K562 (cell line): ENCODE data around the gene PLAAT4. TPM values are rescaled to one million over a fixed set of nuclear protein-coding genes. Genes with fewer than 3 reads are reported as not detected.

ENCODE experiments used
- ATAC-seq: fragments of 200-7000 bp; cut with Tn5 transposase; 3 replicates; pipeline ENCODE4 v1.9.1; 2020; ENCODE audit warnings: moderate library complexity
- BruUV-seq: library from RNA; stranded (reverse); fragments of 400-500 nt; replicated peaks from 2 replicates; lab custom pipeline; 2021; lab: Mats Ljungman, UMichigan
- CTCF ChIA-PET: fragments of 300-600 bp; formaldehyde crosslinking; extraction: SDS; loops from one replicate; lab custom pipeline; 2021; ENCODE audit warnings: low intra/inter-chr PET ratio; lab: Yijun Ruan, JAX
- POLR2A ChIA-PET: fragments of 300-600, 350-650 bp; sonication (Branson Sonifier 250); formaldehyde crosslinking; extraction: SDS; loops from one replicate; lab custom pipeline; 2021; ENCODE audit warnings: antibody characterized with exemption, inconsistent platforms; lab: Yijun Ruan, JAX
- DNase-seq, 4 experiments: peaks; one replicate each; pipeline versions ENCODE4 v3.0.0 to v3.0.0-alpha.2; 2011 to 2018; ENCODE audit warnings: low spot score in 3 of 4, mixed read lengths in 3 of 4; ENCODE audit errors: extremely low read depth in 1 of 4
- FAIRE-seq: peaks from 2 replicates; lab custom pipeline; 2011; peaks lifted over from hg19 to GRCh38; lab: Jason Lieb, UNC
- H2AFZ ChIP-seq: 2 replicates; pipeline ENCODE4 v1.6.0; 2011; ENCODE audit warnings: low read depth, low read length, control low read depth, inconsistent platforms
- H3K27ac ChIP-seq: fragments of 200-600 bp; 3 replicates; pipeline ENCODE4 v1.8.0; 2011; ENCODE audit warnings: low read depth, mild to moderate bottlenecking, control low read depth, inconsistent platforms, low read length, moderate library complexity, mixed read lengths; ENCODE audit errors: extremely low read depth
- H3K27me3 ChIP-seq, 2 experiments: fragments of 300-600 bp in 1 of 2; 2 replicates in 1 of 2; 3 replicates in 1 of 2; pipeline versions ENCODE4 v1.6.0 to v1.8.0; 2011; ENCODE audit warnings: inconsistent platforms in 2 of 2, low read length in 2 of 2, mild to moderate bottlenecking in 1 of 2, mixed read lengths in 1 of 2, moderate library complexity in 1 of 2; ENCODE audit not compliant: control insufficient read depth in 2 of 2, insufficient read depth in 2 of 2
- H3K36me3 ChIP-seq: fragments of 300-600 bp; 3 replicates; pipeline ENCODE4 v1.8.0; 2011; ENCODE audit warnings: mild to moderate bottlenecking, low read length, inconsistent platforms; ENCODE audit not compliant: control insufficient read depth, insufficient read depth
- H3K4me1 ChIP-seq, 2 experiments: fragments of 200-600 bp in 1 of 2; replicated peaks in 1 of 2; 2 replicates in 1 of 2; 3 replicates in 1 of 2; pipeline versions ENCODE4 v1.5.1 to v1.8.0; 2011; ENCODE audit warnings: inconsistent platforms in 2 of 2, low read length in 2 of 2, mild to moderate bottlenecking in 1 of 2, mixed read lengths in 1 of 2, moderate library complexity in 1 of 2; ENCODE audit not compliant: control insufficient read depth in 2 of 2, insufficient read depth in 2 of 2
- H3K4me2 ChIP-seq: 2 replicates; pipeline ENCODE4 v1.6.1; 2011; ENCODE audit warnings: low read length, control low read depth, inconsistent platforms, mixed read lengths; ENCODE audit not compliant: insufficient read depth
- H3K4me3 ChIP-seq: fragments of 200-600 bp; sonication (generic), shearing (Covaris generic); 2 replicates; pipeline ENCODE4 v1.5.1; 2016; ENCODE audit warnings: control low read depth, inconsistent platforms
- H3K79me2 ChIP-seq: fragments of 200-600 bp; 3 replicates; pipeline ENCODE4 v1.8.0; 2011; ENCODE audit warnings: low read length, inconsistent platforms; ENCODE audit not compliant: control insufficient read depth, insufficient read depth
- H3K9ac ChIP-seq, 2 experiments: 2 replicates each; pipeline versions ENCODE4 v1.6.0 to v1.6.1; 2011; ENCODE audit warnings: low read depth in 2 of 2, low read length in 2 of 2, control low read depth in 1 of 2, inconsistent platforms in 1 of 2, mild to moderate bottlenecking in 1 of 2, mixed read lengths in 1 of 2; ENCODE audit not compliant: insufficient read depth in 1 of 2
- H3K9me1 ChIP-seq: one replicate; pipeline ENCODE4 v1.6.0; 2011; ENCODE audit warnings: inconsistent platforms, mild to moderate bottlenecking, low read length, moderate library complexity; ENCODE audit not compliant: control insufficient read depth, insufficient read depth
- H3K9me3 ChIP-seq: replicated peaks from 2 replicates; pipeline ENCODE4 v1.5.1; 2011; ENCODE audit warnings: low read depth, low read length, inconsistent platforms; ENCODE audit not compliant: control insufficient read depth, insufficient read depth
- H4K20me1 ChIP-seq: replicated peaks from 2 replicates; pipeline ENCODE4 v1.6.1; 2011; ENCODE audit warnings: low read length, inconsistent platforms, mixed read lengths; ENCODE audit not compliant: control insufficient read depth, insufficient read depth
- ASH1L ChIP-seq: fragments of 450-650 bp; IDR thresholded peaks from 2 replicates; pipeline ENCODE4 v1.6.1; 2018; ENCODE audit warnings: borderline replicate concordance, mild to moderate bottlenecking, low read depth; ENCODE audit not compliant: partially characterized antibody
- CLOCK ChIP-seq: fragments of 250-450 bp; sonication (Bioruptor Pico); IDR thresholded peaks from 2 replicates; pipeline ENCODE4 v1.4.0; 2020; ENCODE audit warnings: mild to moderate bottlenecking, moderate library complexity, borderline replicate concordance
- DNMT1 ChIP-seq: fragments of 450-650 bp; IDR thresholded peaks from 2 replicates; pipeline ENCODE4 v1.6.1; 2016; ENCODE audit warnings: antibody characterized with exemption, mild to moderate bottlenecking
- EP400 ChIP-seq: fragments of 450-650 bp; IDR thresholded peaks from 2 replicates; pipeline ENCODE4 v1.6.1; 2017; ENCODE audit warnings: antibody characterized with exemption, mild to moderate bottlenecking, moderate library complexity
- ESRRA ChIP-seq: fragments of 450-650 bp; IDR thresholded peaks from 2 replicates; pipeline ENCODE4 v1.6.1; 2014; ENCODE audit warnings: low read depth, mild to moderate bottlenecking, moderate library complexity, borderline replicate concordance
- FOXA1 ChIP-seq: fragments of 450-650 bp; IDR thresholded peaks from 2 replicates; pipeline ENCODE4 v1.6.1; 2016; ENCODE audit warnings: mild to moderate bottlenecking, borderline replicate concordance
- HDAC3 ChIP-seq: fragments of 450-650 bp; IDR thresholded peaks from 2 replicates; pipeline ENCODE4 v1.6.1; 2018; ENCODE audit warnings: borderline replicate concordance, mild to moderate bottlenecking, moderate library complexity; ENCODE audit not compliant: partially characterized antibody
- HDAC6 ChIP-seq: IDR thresholded peaks from 2 replicates; pipeline ENCODE4 v1.6.1; 2012; ENCODE audit warnings: low read depth, mild to moderate bottlenecking, control low read depth, inconsistent platforms, low read length, moderate library complexity
- KDM4B ChIP-seq, 2 experiments: fragments of 450-650 bp in 1 of 2; sonication (generic) in 1 of 2; IDR thresholded peaks; 2 replicates each; pipeline ENCODE4 v1.6.1; 2016 to 2017; ENCODE audit warnings: borderline replicate concordance in 2 of 2, antibody characterized with exemption in 1 of 2, low read depth in 1 of 2, mild to moderate bottlenecking in 1 of 2
- NCOA4 ChIP-seq: fragments of 450-650 bp; IDR thresholded peaks from 2 replicates; pipeline ENCODE4 v1.6.1; 2018; ENCODE audit warnings: mild to moderate bottlenecking; ENCODE audit not compliant: partially characterized antibody
- NELFE ChIP-seq: IDR thresholded peaks from 2 replicates; pipeline ENCODE4 v1.6.1; 2011; ENCODE audit warnings: mild to moderate bottlenecking; ENCODE audit not compliant: insufficient read depth, insufficient read length
- TAL1 ChIP-seq: fragments of 450-650 bp; IDR thresholded peaks from 2 replicates; pipeline ENCODE4 v1.6.1; 2016; ENCODE audit warnings: mild to moderate bottlenecking
- TGIF2 ChIP-seq: sonication (generic); formaldehyde crosslinking; IDR thresholded peaks from 2 replicates; pipeline ENCODE4 v1.8.1; 2022; ENCODE audit warnings: mild to moderate bottlenecking, missing genetic modification reagents, moderate library complexity
- ZNF512 ChIP-seq: IDR thresholded peaks from 2 replicates; pipeline ENCODE4 v1.6.1; 2016; ENCODE audit warnings: missing genetic modification characterization, missing compliant biosample characterization
- ZSCAN29 ChIP-seq: fragments of 450-650 bp; IDR thresholded peaks from 2 replicates; pipeline ENCODE4 v1.6.1; 2017
- ZSCAN32 ChIP-seq: fragments of 450-650 bp; formaldehyde crosslinking; IDR thresholded peaks from 2 replicates; pipeline ENCODE4 v1.4.0; 2020; ENCODE audit warnings: mild to moderate bottlenecking, moderate library complexity
- WGBS: fragments of 100-300 bp; shearing (Covaris generic); methylation state at CpG from one replicate; pipeline ENCODE4 v1.1.6; 2016; ENCODE audit warnings: low coverage, mixed read lengths; ENCODE audit not compliant: insufficient coverage; ENCODE audit errors: missing lambda C conversion rate; 5-methylcytosine and 5-hydroxymethylcytosine counted together
- in situ Hi-C: fragments of 300-500 bp; cut with MboI; formaldehyde crosslinking; loops from 4 replicates; pipeline ENCODE4 v1.15.0; 2018; ENCODE audit warnings: inconsistent platforms, mixed read lengths
- intact Hi-C: fragments of 100-400 bp; cut with micrococcal nuclease; formaldehyde crosslinking; loops from 2 replicates; pipeline ENCODE4 v1.14.2; 2022
- polyA plus RNA-seq, 8 experiments: library from polyadenylated mRNA; depleted of rRNA in 4 of 8; stranded (reverse) in 5 of 8; unstranded in 3 of 8; fragments of >200 nt; fragmentation: Nextera tagmentation in 2 of 8; fragmentation: Illumina TruSeq in 1 of 8; extraction: Ambion mirVana in 2 of 8; extraction: Trizol in 1 of 8; gene quantifications; 2 replicates each; pipeline versions ENCODE4 v1.2.1 to v1.2.3, GENCODE V29; 2011 to 2014; ENCODE audit warnings: inconsistent platforms in 1 of 8, missing spikeins in 1 of 8
- total RNA-seq, 7 experiments: library from RNA; depleted of rRNA in 6 of 7; stranded (reverse); fragments of >200 nt in 6 of 7; fragmentation: Illumina TruSeq in 2 of 7; extraction: Trizol in 2 of 7; gene quantifications; 2 replicates each; pipeline versions ENCODE4 v1.2.1 to v1.2.3, GENCODE V29; 2011 to 2021; ENCODE audit warnings: low replicate concordance in 1 of 7
- TF ChIP-seq, protein P1 (sequence below): sonication (generic); formaldehyde crosslinking; IDR thresholded peaks from 2 replicates; pipeline ENCODE4 v1.8.0; 2022; ENCODE audit warnings: missing genetic modification reagents, mild to moderate bottlenecking, borderline replicate concordance

PLAAT4 gene
- total and polyA plus RNA-seq, 9 of the 15 experiments (the other 6 are each of a cell fraction or from before 2014, with no cell fraction given) = 0.54 to 3.0 (median 1.3) TPM; not detected in 1

GRCh38 chr11:63505857-63506528 is 30.6 kb upstream of the PLAAT4 start, which contains the start of gene LGALS12:
Gene LGALS12, plus strand, starts transcription at chr11:63506084. Its CDS starts 375 bp downstream, at chr11:63506459.
- WGBS = 10% methylated on average over 12 of the region's 15 CpGs
- no peaks in the 10 kb centered on the region for H3K27me3 ChIP-seq
- ChIA-PET POLR2A (interaction anchor here (0.7 to 0.8 kb wide), 3 partner anchors 27 to 192 kb away, joined by 3 read pairs; no protein-coding TSS in a partner anchor), CTCF (no interaction called here)
- peaks cover 35 to 57% of the 10 kb centered on the region in 2 experiments for H3K4me1 ChIP-seq
- no peaks in the 10 kb centered on the region for H3K9me1 ChIP-seq
- intact Hi-C loops (loop anchor here (5.0 kb wide), 1 partner anchor 61 kb away; no protein-coding TSS in a partner anchor), in situ Hi-C loops (no loop called here)
- no peaks in the 10 kb centered on the region for H3K79me2 ChIP-seq
- no peaks in the 10 kb centered on the region for H4K20me1 ChIP-seq
- no peaks in the 10 kb centered on the region; the same call in 1 of the 2 replicates for H3K9me3 ChIP-seq
- H3K36me3 ChIP-seq = no peaks in the 10 kb centered on the region
- H3K27ac ChIP-seq = peak within 1 kb of the TSS; percentile 66
- TSS peak; percentile 59 for BruUV-seq
- H3K4me2 ChIP-seq = peak within 1 kb of the TSS; percentile 75
- peak within 1 kb of the TSS; percentile 58 to 87 for H3K9ac ChIP-seq
- DNase-seq (peak; percentile 52 to 85 (median 64)), ATAC-seq (peak; percentile 74), FAIRE-seq (peak; percentile 67)
- peak within 1 kb of the TSS; percentile 85 for H2AFZ ChIP-seq
- H3K4me3 ChIP-seq = peak within 1 kb of the TSS; percentile 22; the same call in 1 of the 2 replicates
- TF ChIP-seq NCOA4 (no peak), EP400 (no peak), ASH1L (no peak), ZNF512 (tag) (no peak), DNMT1 (no peak), FOXA1 (no peak), ZSCAN29 (no peak), NELFE (no peak), CLOCK (no peak), ESRRA (peak; percentile 74; the same call in 1 of the 2 replicates), TGIF2 (CRISPR knock-in tag) (no peak), HDAC6 (no peak), KDM4B (IDR thresholded peaks at IDR 0.05; ENCODE audit: borderline replicate concordance in 2 of 2, low read depth in 1 of 2) (no peak), ZSCAN32 (CRISPR knock-in tag) (no peak), TAL1 (no peak), HDAC3 (no peak)
- TF ChIP-seq, protein P1, sequence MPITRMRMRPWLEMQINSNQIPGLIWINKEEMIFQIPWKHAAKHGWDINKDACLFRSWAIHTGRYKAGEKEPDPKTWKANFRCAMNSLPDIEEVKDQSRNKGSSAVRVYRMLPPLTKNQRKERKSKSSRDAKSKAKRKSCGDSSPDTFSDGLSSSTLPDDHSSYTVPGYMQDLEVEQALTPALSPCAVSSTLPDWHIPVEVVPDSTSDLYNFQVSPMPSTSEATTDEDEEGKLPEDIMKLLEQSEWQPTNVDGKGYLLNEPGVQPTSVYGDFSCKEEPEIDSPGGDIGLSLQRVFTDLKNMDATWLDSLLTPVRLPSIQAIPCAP (CRISPR knock-in tag) = no peak
